H7 (cell line): ENCODE measurements around the gene TBX2. TPM values are rescaled to one million over a fixed set of nuclear protein-coding genes. Genes with fewer than 3 reads are reported as not detected.

ENCODE experiments used
- DNase-seq: peaks from one replicate; pipeline ENCODE4 v3.0.0; 2012
- H3K27me3 ChIP-seq: 2 replicates; pipeline ENCODE4 v1.6.0; 2011; ENCODE audit warnings: mild to moderate bottlenecking, low read length; ENCODE audit not compliant: control insufficient read depth, insufficient read depth
- H3K36me3 ChIP-seq: replicated peaks from 2 replicates; pipeline ENCODE4 v1.5.1; 2011; ENCODE audit warnings: low read length; ENCODE audit not compliant: control insufficient read depth, insufficient read depth
- H3K4me3 ChIP-seq: 2 replicates; pipeline ENCODE4 v1.5.1; 2011; ENCODE audit warnings: low read depth, mild to moderate bottlenecking, control low read depth, low read length, moderate library complexity; ENCODE audit not compliant: insufficient read depth
- total RNA-seq: library from RNA; depleted of rRNA; stranded (reverse); fragments of >200 nt; shearing (Covaris generic); gene quantifications from 2 replicates; pipeline ENCODE4 v1.2.3, GENCODE V29; 2014

The TBX2 gene
- total RNA-seq, 1 experiment from 2014 or later: not detected

DNA sequence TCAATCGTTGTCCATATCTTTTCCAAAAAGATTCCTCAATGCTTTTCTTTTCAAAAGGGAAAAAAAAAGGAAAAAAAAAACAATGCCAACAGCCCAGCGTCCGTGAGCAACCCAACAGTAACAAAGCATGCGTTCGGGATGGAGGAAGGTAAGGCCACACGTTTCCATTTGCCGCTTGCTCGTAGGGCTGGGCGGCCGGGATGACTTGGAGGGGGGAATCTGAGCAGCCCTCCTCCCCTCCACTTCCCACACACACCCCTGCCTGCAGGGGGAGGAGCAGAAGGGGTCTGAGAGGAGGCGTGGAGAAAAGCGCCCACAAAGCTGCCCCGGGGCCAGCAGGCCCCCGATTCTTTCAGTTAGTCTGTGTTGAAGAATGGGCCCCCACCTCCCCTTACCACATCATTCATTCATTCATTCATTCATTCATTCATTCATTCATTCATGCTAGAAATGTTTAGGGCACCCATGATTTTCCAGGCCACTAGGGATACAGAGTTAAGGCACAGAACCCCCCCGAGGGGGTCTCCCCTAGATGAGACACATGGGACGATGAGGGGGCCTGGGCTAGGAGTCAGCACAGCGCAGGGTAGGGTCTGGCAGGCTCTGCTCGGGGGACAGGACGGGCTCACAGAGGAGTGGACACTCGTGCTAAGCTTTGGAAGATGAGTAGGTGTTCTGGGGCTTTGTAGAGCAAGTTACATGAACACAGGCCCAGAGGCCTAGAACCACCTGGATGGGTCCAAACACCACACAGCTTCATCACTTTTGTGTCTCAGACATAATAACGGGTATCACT, 10.9 kb upstream of the TBX2 start:
- Histone ChIP-seq H3K36me3 (no peaks in the 10 kb centered on the region), H3K27me3 (peaks cover 5% of the 10 kb centered on the region), H3K4me3 (no peak overlapping the region)
- no peak for DNase-seq

DNA sequence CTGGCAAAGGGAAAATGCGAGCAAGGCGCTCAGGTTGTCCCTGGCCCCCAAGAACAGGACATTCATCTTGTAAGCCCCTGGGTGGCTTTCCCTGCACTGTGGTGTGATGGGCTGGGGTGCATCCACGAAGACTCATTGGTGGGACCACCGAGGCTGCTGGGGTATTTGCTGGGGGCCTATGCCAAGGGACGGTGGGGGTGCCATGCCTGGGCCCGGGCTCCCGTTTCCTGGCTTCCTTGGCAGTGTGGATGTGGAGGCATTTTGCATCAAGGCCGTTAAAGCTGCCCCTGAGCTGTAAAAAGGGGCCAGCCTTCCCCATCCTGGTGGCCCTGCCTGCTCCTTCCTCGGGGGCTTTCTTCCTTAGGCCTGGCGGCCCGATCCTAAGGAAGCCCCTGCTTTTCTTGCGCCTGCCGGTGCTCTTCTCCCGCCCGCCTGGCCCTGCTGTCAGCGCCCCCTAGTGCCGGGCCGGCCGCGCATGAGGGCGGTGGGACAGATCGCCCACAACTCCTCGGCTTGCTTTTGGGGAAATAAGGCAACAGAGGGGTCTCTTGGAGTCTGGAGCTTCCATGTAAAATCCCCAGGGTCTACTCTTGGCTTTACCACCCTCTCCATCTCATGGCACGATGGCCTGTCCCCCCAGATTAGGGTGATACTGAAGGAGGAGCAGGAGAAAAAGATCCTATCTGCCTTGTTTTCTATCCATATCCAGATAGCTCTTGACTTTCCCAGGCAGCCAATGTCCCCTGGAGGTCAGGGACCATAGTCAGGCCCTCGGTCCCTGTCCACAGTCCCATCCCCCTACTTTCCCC, 9.8 kb upstream of the TBX2 start:
- peaks cover 17% of the 10 kb centered on the region for H3K27me3 ChIP-seq
- no peak overlapping the region for H3K4me3 ChIP-seq
- no peaks in the 10 kb centered on the region for H3K36me3 ChIP-seq
- DNase-seq: peak; percentile 96

DNA sequence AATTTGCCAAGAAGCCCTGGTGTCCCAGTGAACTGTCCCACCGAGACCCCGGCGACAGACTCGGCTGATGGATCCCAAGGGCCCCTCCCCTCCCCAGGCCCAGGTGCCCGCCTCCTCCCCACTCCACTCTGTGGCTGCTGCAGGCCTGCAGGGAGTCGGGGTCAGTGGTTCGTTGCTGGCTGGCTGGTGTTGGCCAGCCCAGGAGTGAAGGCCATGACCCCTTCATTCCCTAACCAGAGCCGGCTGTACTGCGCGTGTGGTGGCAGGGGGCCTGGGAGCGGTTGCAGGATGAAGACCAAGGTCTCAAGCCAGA, 9.2 kb upstream of the TBX2 start:
- Histone ChIP-seq H3K36me3 (no peaks in the 10 kb centered on the region), H3K4me3 (no peak overlapping the region), H3K27me3 (peaks cover 22% of the 10 kb centered on the region)
- DNase-seq: peak; percentile 57

DNA sequence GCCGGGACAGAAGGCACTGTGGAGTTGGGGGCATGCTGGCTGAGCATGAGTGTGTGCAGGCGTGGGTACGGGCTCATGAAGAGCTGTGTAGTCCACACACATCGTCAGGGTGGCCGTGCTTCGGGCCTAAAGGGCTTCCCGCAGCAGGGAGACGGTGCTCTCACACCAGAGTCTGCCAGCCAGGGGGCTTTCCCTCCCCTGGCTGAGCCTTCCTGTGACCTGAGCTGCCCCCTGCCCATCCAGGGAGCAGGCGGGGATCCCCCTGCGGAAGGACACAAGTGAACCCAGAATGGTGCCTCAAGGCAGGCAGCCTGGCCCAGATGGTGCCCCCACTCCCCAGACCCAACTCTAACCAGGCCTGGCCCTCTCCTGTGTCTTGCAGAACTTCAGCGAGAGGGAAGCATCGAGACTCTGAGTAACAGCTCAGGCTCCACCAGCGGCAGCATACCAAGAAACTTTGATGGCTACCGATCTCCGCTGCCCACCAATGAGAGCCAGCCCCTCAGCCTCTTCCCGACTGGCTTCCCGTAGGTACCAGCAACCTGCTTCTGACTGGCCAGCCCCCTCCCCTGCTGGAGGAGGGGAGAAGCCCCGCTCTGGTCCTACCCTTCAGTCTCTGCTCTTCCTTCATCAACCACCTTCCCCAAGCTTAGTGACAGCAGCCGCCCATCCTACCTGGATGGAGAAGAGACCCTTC, 7.9 kb upstream of the TBX2 start:
- no peak overlapping the region for H3K4me3 ChIP-seq
- H3K27me3 ChIP-seq: peaks cover 35% of the 10 kb centered on the region

DNA sequence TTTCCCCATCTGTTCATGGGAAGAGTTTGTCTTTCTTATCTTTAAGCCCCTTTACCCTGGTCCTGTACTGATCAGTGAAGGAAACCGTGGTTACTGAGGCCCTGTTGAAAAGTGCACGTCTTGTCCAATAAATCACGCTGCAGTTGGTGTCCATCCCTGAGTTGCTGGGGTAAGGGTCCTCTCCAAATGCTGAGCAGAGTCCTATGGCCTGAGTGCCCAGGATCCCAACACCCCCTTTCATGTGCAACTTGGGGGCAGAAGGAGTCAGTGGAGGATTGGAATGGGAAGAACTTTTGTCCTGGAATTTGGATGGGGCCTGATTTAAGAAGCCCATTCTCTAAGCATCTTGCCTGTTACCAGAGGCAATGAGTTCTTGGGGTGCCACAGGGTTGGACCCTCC, 7.0 kb upstream of the TBX2 start:
- Histone ChIP-seq H3K36me3 (no peaks in the 10 kb centered on the region), H3K27me3 (peaks cover 44% of the 10 kb centered on the region), H3K4me3 (no peak overlapping the region)
- DNase-seq: no peak

More for the DNA sequence above, 7.9 kb upstream of the TBX2 start:
- DNase-seq: no peak
- H3K36me3 ChIP-seq: no peaks in the 10 kb centered on the region

DNA sequence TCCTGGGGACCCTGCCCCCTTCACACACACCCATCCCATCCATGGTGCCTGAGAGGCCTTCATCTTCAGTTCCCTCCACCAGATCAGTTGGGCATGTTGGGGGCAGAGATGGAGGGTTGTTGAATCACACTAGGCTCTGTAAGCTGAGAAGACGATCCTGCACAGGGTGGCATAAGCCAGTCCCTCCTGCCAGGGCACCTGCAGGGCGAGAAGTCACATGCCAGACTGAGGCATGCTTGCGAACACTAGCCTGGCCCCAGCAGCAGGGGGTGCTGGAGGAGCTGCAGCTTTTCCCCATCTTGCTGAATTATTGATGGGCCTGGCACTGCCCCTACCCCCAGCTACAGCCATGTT, 6.1 kb upstream of the TBX2 start:
- no peak overlapping the region for H3K4me3 ChIP-seq
- peaks cover 52% of the 10 kb centered on the region for H3K27me3 ChIP-seq
- DNase-seq: peak; percentile 69
- no peaks in the 10 kb centered on the region for H3K36me3 ChIP-seq

DNA sequence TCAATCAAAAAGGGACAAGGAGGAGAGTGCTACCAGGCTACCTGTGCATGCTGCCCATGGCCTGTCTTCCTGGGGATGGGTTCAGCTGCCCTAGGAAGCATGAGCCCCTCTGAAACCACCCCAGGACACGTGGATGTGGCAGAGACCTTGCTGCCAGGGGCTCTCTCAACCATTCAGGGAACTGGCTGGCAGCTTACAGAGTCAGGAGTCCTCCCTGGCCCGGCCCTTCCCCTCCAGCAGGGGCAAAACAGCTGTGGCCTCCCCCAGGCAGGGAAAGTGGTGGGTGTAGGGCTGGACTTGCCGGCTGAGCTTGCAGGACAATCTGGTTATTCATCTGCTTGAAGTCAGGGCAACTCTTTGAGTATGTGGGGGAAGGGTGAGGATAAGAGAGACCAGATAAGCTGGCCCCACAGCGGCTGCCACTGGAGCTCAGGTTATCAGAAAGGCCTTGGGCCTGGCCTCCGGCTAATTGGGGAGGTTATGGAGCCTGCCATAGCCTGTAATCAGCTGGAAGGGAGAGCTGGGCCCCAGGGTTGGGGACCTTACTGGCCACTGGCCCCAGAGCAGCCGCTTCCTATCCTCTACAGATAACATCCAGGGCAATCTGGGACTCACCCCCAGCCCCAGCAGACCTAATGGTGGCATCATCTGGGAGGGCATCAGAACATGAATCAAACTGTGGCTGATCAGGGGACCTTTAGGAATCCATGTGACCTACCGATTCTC, 5.6 kb upstream of the TBX2 start:
- H3K27me3 ChIP-seq: peaks cover 57% of the 10 kb centered on the region

DNA sequence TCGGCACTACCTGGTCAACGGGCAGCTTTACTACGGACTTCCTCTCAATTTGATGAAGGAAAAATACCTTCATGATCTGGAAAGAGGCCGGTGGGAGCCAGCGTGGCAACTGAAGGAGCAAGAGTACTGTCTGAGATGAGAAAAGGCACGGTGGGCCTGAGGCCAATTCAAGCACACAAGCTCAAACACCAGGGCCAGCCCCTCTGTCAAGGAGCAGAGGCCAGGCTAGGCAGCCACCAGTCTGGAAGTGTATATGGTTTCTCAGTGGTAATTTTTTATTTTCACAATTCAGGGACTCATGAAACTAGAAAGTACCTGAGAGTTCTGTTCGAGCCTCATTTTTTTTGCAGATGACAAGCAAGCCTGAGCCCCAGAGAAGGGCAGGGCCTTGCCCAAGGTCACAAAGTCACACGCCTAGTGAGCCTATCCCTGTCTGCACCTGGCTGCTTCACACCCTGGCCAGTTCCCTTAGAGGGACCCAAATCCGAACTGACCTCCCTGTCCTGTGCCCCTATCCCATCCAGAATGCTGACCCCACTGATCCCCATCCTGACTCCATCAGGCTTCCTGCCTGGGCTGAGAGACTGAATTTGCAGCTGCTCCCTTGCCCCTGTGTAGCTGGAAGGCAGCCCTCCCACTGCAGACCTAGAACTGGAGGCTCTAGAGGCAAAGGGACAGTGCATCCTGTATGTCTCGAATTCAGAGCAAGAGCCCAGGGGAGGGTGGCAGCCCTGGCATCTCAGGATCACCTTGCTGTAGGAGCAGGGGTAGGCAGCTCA, 4.8 kb upstream of the TBX2 start:
- peaks cover 64% of the 10 kb centered on the region for H3K27me3 ChIP-seq
- no peak overlapping the region for H3K4me3 ChIP-seq
- DNase-seq: no peak
- no peaks in the 10 kb centered on the region for H3K36me3 ChIP-seq

More for the DNA sequence above, 5.6 kb upstream of the TBX2 start:
- Histone ChIP-seq H3K4me3 (no peak overlapping the region), H3K36me3 (no peaks in the 10 kb centered on the region)
- no peak for DNase-seq

DNA sequence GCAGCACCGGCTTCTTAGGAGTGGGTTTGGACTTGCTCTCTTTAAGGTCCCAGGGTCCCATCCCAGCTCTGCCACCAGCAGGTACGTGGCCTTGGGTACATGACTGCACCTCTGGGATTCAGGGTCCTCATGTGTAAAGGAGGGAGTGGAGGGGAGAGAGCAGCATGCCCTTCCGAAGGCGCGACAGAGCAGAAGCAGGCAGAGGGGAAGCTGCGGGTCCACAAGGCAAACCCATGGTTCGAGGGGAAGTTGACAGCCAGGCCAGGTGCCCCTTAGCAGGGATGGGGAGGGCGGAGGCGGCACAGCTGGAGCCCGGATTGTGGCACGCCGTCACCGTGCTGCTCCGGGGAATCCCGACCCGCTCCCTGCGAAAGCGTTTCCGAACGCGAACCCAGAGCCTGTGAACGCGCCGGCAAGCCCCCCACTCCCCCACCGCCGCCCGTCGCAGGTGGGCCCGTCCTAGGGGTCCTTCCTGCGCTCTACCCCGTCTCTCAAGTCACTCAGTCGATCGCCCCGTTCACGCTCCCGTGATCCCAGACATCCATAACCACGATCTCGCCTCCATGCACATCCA, 4.1 kb upstream of the TBX2 start:
- Histone ChIP-seq H3K4me3 (peak overlapping the region; percentile 12; the same call in 1 of the 2 replicates), H3K36me3 (no peaks in the 10 kb centered on the region), H3K27me3 (peaks cover 70% of the 10 kb centered on the region)
- DNase-seq: peak; percentile 89

DNA sequence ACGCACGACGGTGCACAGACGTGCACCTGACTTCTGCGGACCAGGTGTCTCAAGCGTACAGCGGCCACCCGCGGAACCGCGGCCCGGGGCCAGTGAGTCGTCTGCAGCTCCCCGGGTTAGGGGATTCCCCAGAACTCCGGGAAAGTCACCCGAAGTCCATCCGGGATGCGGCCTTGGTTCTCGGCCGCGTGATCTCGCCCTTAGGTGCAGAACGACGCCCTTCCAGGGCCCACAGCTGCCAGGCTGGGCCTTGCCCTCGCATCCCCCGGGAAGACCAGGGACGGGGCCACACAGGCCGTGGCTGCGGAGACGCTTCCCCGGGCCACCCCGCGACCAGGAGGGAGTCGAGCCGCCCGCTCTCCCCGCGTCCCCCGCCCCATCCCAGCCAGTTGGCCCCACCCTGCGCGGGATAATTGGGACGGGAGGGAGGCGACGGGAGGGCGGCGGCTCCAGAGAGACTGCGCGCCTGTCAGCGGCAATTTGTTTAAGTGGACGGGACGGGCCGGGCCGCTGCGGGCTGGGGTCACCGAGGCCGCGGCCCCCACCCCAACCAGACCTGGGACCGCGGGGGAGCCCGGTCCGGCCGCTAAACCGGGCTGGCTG, 3.6 kb upstream of the TBX2 start:
- DNase-seq: peak; percentile 81
- H3K27me3 ChIP-seq: peaks cover 75% of the 10 kb centered on the region
- no peaks in the 10 kb centered on the region for H3K36me3 ChIP-seq
- H3K4me3 ChIP-seq: peak overlapping the region; percentile 12; the same call in 1 of the 2 replicates

DNA sequence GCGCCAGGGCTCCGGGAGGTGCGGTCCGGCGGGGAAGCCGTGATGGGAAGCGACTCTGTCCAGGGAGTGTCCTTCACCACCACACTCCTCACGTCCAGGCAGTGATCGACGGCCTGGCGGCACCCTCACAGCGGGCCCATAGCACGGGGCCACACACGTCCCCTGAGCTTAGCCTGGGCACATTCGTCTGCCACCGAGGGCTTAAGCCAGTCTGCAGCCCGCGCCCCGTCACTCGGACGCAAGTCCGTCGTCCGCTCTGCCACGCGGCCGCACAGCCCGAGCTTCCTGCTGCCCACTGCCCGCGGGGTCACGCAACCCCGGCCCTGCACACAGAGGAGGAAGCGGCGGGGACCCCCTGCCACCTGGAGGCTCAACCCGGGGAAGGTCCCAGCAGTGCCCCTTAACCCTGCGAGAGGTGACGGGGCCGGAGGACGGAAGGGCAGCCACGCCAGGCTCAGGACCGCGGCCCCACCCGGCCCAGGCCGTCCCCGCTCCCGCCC, 3.0 kb upstream of the TBX2 start:
- Histone ChIP-seq H3K4me3 (peak overlapping the region; percentile 10; the same call in 1 of the 2 replicates), H3K36me3 (no peaks in the 10 kb centered on the region), H3K27me3 (peaks cover 81% of the 10 kb centered on the region)

DNA sequence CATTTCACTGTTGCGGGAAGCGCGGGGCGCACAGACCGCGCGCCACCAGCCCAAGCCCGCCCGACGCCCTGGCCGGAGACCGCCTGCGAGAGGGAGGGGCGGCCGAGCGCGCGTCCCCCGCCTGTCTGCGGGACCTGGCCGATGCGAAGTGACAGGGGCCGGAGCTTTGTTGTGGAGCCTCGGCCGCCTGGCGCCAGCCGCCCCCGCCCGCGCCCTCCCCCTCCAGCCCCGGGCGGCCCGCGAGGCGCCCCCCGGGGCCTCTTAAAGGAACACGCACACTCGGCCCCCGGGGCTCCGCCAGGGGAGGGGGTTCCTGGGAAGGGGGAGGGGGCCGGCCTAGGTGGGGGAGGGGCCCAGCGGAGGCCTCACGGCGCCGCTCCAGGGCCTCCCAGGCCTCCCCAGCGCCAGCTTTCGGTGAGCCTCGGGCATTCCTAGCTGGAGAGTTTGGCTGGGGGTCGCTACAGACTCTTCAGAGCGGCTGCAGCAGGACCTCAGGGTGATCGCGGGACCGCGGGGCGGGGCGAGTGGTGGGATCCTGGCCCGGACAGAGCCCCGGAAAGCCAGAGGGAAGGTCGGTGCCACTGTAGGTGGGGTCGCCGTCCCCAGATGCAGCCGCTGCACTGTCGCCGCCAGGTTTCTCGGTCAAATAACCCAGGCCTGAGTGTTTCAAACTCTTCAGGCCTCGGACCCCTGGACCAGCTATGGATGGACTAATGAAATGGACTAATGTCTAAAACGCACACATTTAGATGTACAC, 2.4 kb upstream of the TBX2 start:
- peak; percentile 91 for DNase-seq
- Histone ChIP-seq H3K4me3 (peak overlapping the region; percentile 12; the same call in 1 of the 2 replicates), H3K27me3 (peaks cover 87% of the 10 kb centered on the region), H3K36me3 (no peaks in the 10 kb centered on the region)

More for the DNA sequence above, 3.0 kb upstream of the TBX2 start:
- DNase-seq: peak; percentile 75
